ENCODE data around the gene KIF20B. TPM values are rescaled to one million over a fixed set of nuclear protein-coding genes. Genes with fewer than 3 reads are reported as not detected.

Gene KIF20B
- total RNA-seq, 1 experiment from 2014 or later: 48.3 TPM

DNA sequence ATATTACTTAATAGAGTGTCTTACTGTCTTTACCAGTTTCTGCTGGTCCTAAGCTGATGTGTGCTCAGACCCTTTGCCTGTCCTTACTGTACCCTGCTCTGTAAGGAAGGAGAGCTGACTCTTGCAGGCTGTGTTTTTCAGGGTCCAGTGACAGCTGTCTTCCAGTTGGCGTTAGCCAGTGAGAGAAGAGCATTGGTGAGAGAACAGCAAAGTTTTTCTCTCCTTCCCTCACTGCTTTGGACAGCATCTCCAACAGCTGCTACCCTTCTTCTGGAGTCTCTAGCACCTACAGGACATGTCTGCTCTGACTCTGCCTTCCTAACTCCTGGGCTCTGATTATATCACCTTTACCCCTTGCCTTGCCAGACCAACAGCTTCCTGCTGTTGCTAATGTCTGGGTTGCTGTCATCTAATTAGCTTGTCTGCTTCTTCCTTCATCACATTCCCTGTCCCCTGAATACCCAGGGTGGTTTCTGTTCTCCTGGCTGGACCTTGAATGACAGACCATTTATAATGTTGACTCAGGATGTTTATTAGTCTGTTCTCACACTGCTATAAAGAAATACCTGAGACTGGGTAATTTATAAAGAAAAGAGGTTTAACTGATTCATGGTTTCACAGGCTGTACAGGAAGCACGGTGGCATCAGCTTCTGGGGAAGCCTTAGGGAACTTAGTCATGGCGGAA is 32.9 kb upstream of the KIF20B start:
- Histone ChIP-seq H3K36me3 (no peaks in the 10 kb centered on the region), H3K27ac (no peak overlapping the region), H3K9me3 (replicated peaks) (no peaks in the 10 kb centered on the region), H3K4me3 (no peak overlapping the region), H3K4me1 (no peaks in the 10 kb centered on the region), H3K27me3 (no peaks in the 10 kb centered on the region)
- DNase-seq: peak; percentile 16 to 39

DNA sequence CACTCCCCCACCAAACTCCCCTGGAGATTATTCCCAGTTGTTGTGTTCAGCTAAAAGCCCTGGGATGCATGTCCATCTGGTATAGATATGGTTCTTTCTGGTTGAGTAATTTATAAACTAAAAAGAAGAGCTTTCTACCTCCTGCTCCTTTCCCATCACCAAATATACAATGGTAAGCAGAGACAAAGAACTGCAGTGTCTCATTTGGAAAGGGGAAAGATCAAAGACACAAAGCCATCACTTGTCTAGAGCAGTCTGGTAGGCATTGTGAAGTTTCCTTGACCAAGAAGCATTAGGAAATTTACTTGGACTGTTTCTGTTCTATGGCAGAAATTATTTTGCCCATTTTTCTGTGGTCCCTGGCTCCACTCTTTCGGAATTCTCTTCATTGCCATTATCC is 31.4 kb upstream of the KIF20B start:
- Histone ChIP-seq H3K36me3 (no peaks in the 10 kb centered on the region), H3K4me1 (no peaks in the 10 kb centered on the region), H3K27me3 (no peaks in the 10 kb centered on the region), H3K9me3 (replicated peaks) (no peaks in the 10 kb centered on the region), H3K27ac (no peak overlapping the region), H3K4me3 (no peak overlapping the region)
- no peak for DNase-seq

DNA sequence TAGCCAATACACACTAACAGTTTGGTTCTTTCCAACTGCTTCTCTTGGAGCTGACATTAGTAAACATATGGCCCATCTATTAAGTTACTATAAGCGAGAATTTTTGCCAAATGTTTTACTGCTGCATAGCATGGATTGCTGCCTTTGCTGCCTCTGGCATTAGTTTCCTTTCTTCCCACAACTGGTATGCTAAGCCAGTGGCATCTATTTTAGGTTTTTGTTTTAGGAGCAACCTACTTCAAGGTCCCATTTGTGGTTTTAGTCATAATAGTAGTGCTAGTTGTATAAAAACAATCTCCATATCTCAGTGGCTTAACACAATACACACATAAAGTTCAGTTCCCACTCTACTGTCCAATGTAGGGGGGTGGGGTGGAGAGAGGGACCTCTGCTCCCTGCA is 30.5 kb upstream of the KIF20B start:
- Histone ChIP-seq H3K4me1 (no peaks in the 10 kb centered on the region), H3K9me3 (replicated peaks) (no peaks in the 10 kb centered on the region), H3K27ac (no peak overlapping the region), H3K4me3 (no peak overlapping the region), H3K36me3 (no peaks in the 10 kb centered on the region), H3K27me3 (no peaks in the 10 kb centered on the region)
- DNase-seq: no peak

DNA sequence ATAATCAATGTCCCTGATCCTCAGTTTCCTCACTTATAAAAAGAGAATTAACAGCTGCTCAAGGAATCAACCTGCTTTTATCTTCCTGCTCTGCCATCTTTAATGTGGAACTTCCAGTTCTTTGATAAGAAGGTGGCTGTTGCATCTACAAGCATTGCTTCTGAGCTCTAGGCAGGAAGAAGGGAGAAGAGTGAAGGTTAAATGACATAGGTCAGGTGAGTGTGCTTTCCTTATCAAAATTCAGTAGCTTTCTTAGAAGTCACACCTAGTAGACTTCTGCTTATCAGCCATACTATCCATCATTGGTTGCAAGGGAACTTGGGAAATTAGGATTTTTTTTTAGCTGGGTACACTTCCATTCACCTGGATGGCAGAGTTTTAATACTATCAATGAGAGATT is 24.0 kb upstream of the KIF20B start:
- no peaks in the 10 kb centered on the region for H3K27me3 ChIP-seq
- H3K27ac ChIP-seq: no peak overlapping the region
- no peaks in the 10 kb centered on the region for H3K4me1 ChIP-seq
- H3K9me3 ChIP-seq (replicated peaks): no peaks in the 10 kb centered on the region
- no peak overlapping the region for H3K4me3 ChIP-seq
- no peaks in the 10 kb centered on the region for H3K36me3 ChIP-seq
- no peak for DNase-seq

DNA sequence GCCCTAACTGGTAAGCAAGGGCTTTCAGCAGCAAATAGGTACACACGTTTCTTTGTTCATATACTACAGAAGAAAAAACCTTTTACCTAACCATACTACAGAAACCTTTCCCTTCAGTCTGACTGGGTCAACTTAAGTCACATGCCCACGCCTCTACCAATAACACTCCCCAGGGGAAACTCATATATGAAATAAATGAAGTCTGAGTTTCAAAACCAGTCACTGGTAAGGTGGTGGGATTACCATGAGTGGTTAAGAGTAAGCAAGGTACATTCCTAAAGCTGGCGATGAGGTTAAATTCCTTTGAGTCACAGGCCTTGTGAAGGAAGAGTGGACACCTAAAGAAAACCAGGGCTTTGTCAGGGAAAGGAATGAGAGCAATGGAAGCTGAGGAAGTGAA is 21.4 kb upstream of the KIF20B start:
- Histone ChIP-seq H3K9me3 (replicated peaks) (no peaks in the 10 kb centered on the region), H3K4me1 (peaks cover 8% of the 10 kb centered on the region), H3K36me3 (no peaks in the 10 kb centered on the region), H3K27me3 (no peaks in the 10 kb centered on the region), H3K4me3 (no peak overlapping the region), H3K27ac (no peak overlapping the region)
- no peak for DNase-seq

DNA sequence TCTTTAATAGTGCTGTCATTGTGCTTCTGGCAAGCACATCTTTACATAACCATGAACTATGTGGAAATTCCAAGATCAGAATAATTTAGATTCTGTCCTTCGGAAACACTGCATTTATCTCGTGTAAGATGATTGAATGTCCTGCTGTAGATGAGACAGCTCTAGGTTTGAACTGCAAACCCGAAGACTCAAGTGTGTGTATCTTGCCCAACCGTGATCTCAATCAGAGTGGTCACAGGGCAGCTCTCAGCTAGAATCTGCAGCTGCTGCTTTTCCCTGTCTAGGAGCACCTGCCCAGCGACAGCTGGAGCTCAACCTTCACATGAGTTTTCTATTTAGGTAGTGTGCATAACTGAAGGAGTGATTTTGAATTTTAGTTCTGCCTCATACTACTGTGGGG is 17.5 kb upstream of the KIF20B start:
- H3K4me1 ChIP-seq: peaks cover 8% of the 10 kb centered on the region
- H3K4me3 ChIP-seq: no peak overlapping the region
- no peak overlapping the region for H3K27ac ChIP-seq
- DNase-seq: peak; percentile 62 to 75
- H3K27me3 ChIP-seq: no peaks in the 10 kb centered on the region
- H3K36me3 ChIP-seq: no peaks in the 10 kb centered on the region
- H3K9me3 ChIP-seq (replicated peaks): no peaks in the 10 kb centered on the region

DNA sequence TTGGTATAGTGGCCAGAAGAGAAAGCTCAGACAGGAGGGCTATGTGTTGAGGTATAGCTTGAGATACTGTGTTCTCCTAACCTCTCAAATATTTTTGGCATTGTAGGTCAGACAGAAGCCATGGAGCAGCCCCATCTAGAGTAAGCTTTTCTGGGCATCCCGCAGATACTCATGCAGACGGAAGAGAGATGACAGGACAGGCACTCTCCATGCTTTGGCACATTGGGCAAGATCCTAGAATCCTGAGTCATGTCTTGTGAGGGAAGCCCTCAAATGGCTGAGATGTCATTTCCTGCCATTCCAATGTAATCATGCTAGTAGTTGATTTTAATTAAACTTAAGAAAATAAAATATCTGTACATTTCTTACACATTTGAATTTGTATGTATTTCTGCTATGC is 16.8 kb upstream of the KIF20B start:
- DNase-seq: no peak
- no peak overlapping the region for H3K27ac ChIP-seq
- peaks cover 8% of the 10 kb centered on the region for H3K4me1 ChIP-seq
- no peaks in the 10 kb centered on the region for H3K27me3 ChIP-seq
- H3K9me3 ChIP-seq (replicated peaks): no peaks in the 10 kb centered on the region
- no peaks in the 10 kb centered on the region for H3K36me3 ChIP-seq
- no peak overlapping the region for H3K4me3 ChIP-seq

DNA sequence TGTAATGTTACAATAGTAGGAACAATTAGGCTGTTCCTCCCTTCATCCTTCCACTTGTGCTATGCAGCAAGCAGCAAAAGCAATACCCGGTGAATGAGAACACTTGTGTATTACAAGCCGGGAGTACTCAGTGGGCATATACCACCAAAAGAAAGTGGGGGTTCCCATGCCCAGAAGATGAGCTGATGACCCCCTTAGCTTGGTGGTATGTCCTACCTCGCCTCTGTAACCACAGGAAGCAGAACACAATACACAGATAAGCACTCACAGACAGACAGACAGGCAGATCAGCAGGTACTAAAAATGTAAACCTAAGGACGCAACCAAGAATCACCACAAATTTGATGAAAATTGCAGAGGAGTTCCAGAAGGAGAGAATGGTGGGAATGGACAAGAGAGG is 15.5 kb upstream of the KIF20B start:
- Histone ChIP-seq H3K36me3 (no peaks in the 10 kb centered on the region), H3K4me3 (no peak overlapping the region), H3K27me3 (no peaks in the 10 kb centered on the region), H3K4me1 (peaks cover 8% of the 10 kb centered on the region), H3K9me3 (replicated peaks) (no peaks in the 10 kb centered on the region), H3K27ac (no peak overlapping the region)
- DNase-seq: no peak

DNA sequence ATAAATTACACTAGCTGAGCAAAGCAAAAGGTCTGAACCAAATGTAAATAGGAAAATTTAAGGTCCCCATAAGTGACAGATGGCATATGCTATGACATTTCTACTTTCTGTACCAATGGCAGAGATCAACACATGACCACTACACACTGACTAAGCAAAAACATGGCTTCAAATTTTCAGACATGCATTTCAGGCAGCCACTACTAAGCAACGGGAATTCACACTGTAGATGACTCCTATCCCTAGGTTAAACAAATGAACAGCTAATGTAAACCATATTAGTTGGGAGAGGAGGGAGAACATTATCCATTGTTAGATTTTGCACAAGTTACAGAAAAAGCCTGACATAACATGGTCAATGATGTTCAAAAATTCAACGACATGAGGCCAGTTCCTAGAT is 11.4 kb upstream of the KIF20B start:
- DNase-seq: no peak
- no peaks in the 10 kb centered on the region for H3K27me3 ChIP-seq

DNA sequence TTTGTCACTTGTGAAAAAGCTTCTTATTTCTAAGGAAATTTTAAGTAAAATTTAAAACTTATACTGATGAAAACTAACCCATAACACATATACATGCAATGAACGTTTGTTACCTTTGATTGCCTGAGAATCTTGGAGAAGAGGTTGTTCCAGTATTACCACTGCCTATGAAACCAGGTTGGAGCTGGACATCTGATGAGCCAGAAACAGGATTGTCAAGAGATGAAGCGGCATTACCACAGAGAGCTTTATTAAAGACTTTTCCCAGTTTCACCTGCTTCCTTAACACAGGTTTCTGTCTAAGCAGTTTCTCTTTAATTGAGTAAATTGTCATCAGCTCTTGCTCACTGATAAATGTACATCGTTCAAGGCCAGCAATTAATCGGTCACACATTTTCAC is 9.0 kb upstream of the KIF20B start:
- Histone ChIP-seq H3K36me3 (no peaks in the 10 kb centered on the region), H3K27ac (no peak overlapping the region), H3K9me3 (replicated peaks) (no peaks in the 10 kb centered on the region), H3K27me3 (no peaks in the 10 kb centered on the region), H3K4me3 (no peak overlapping the region), H3K4me1 (no peaks in the 10 kb centered on the region)
- DNase-seq: no peak

More for the DNA sequence above, 11.4 kb upstream of the KIF20B start:
- H3K27ac ChIP-seq: no peak overlapping the region
- no peaks in the 10 kb centered on the region for H3K4me1 ChIP-seq
- no peak overlapping the region for H3K4me3 ChIP-seq
- H3K36me3 ChIP-seq: no peaks in the 10 kb centered on the region
- H3K9me3 ChIP-seq (replicated peaks): no peaks in the 10 kb centered on the region

DNA sequence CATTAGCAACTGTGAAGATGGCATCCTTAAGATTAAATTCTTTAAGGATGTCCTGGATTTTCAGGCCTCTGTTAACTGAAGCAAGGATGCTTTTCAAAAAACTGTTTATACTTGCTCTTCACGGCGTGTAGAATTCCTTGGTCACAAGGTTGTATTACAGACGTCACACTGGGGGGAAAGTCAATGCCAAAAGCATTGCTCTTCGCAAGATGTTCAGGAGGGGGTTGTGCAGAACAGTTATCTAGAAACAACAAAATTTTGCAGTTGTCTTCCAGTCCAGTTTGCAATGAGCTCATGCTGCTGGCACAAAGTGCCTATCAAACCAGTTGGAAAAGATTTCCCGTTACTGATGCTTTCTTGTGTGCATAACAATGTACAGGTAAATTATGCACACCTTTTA is 8.2 kb upstream of the KIF20B start:
- Histone ChIP-seq H3K27ac (no peak overlapping the region), H3K9me3 (replicated peaks) (no peaks in the 10 kb centered on the region), H3K4me3 (no peak overlapping the region), H3K27me3 (no peaks in the 10 kb centered on the region), H3K36me3 (no peaks in the 10 kb centered on the region), H3K4me1 (no peaks in the 10 kb centered on the region)
- no peak for DNase-seq

DNA sequence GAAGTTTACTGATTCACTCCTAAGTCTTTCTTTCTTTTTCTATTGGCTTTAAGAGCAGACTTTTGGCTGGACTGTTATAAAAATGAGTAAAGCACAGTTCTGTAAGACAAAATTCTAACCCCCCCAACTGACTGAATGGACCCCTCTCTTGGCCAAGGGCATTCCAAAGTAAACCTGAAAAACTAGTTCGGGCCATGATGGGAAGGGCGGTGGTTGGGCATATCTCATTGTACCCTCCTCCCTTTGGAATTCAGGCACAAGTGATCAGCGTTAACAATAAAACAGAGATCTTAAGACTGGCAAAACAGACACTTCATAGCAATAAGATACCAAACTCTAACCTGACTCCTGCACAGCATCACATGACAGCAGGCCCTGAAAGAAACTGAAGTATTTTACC is 6.1 kb upstream of the KIF20B start:
- Histone ChIP-seq H3K4me3 (no peak overlapping the region), H3K4me1 (no peaks in the 10 kb centered on the region), H3K9me3 (replicated peaks) (no peaks in the 10 kb centered on the region), H3K27me3 (no peaks in the 10 kb centered on the region), H3K27ac (no peak overlapping the region), H3K36me3 (no peaks in the 10 kb centered on the region)
- no peak for DNase-seq

DNA sequence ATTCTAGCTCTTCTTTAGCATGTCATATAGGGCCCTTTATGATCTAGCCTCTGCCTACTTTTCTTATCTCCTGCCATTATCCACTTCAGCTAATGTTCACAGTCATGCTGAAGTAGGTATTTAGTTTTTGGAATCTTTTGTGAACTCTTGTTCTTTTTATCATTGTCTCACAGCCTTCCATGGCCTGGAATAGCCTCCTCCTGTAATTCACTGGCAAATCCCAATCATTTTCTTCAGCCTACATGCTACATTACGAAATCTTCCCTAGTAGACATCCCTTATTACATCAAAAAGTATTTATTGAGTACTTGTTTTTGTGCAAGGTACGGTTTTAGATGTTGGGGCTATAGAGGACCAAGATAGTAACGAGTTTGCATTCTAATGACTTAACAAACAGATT is 3.4 kb upstream of the KIF20B start:
- H3K9me3 ChIP-seq (replicated peaks): no peaks in the 10 kb centered on the region

DNA sequence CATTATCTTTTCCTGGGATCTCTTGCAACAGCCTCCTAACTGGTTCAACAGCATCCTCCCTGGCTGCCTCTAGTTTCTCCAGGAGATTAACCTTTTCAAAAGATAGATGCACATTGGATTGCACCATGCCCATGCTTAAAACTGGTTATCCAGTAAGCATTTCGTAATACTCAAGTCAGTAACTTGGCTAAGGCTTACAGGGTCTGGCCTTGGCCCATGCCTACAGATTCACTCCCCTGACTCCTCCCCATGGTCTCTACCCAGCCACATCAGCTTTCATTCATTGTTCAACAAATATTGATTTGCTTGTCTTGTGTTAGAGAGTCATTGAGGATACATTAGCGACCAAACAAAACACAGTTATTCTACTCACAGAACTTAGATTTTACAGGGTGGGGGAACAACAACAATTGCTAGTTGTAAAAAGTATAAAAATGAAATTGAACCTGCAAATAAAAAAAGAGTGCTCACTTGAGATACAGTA is 1.8 kb upstream of the KIF20B start:
- Histone ChIP-seq H3K36me3 (no peaks in the 10 kb centered on the region), H3K9me3 (replicated peaks) (no peaks in the 10 kb centered on the region), H3K4me1 (no peaks in the 10 kb centered on the region), H3K27me3 (no peaks in the 10 kb centered on the region), H3K4me3 (no peak overlapping the region), H3K27ac (no peak overlapping the region)
- no peak for DNase-seq

More for the DNA sequence above, 3.4 kb upstream of the KIF20B start:
- H3K27me3 ChIP-seq: no peaks in the 10 kb centered on the region
- H3K4me1 ChIP-seq: no peaks in the 10 kb centered on the region
- no peak overlapping the region for H3K4me3 ChIP-seq
- no peak overlapping the region for H3K27ac ChIP-seq
- H3K36me3 ChIP-seq: no peaks in the 10 kb centered on the region
- no peak for DNase-seq

DNA sequence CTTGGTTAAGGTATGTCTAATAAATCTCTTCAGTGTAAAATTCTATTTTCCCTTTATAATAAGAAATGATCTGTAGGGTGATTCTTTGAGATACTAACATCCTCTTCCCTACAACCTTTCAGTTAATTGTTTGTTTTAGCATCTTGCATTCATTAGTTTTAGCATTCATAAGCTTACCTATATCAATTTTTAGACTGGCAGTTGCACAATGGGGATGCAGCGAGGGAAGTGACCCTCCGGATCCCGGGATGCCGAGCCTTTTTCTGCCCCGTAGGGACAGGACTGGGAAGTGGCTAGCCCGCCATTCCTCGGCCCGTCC is 508 bp upstream of the KIF20B start:
- H3K4me3 ChIP-seq: peak overlapping the region; percentile 67
- H3K27me3 ChIP-seq: no peaks in the 10 kb centered on the region
- no peaks in the 10 kb centered on the region for H3K9me3 ChIP-seq (replicated peaks)
- DNase-seq: no peak
- H3K36me3 ChIP-seq: peaks cover 3% of the 10 kb centered on the region; the same call in 1 of the 2 replicates
- no peaks in the 10 kb centered on the region for H3K4me1 ChIP-seq
- peak overlapping the region; percentile 92 for H3K27ac ChIP-seq

DNA sequence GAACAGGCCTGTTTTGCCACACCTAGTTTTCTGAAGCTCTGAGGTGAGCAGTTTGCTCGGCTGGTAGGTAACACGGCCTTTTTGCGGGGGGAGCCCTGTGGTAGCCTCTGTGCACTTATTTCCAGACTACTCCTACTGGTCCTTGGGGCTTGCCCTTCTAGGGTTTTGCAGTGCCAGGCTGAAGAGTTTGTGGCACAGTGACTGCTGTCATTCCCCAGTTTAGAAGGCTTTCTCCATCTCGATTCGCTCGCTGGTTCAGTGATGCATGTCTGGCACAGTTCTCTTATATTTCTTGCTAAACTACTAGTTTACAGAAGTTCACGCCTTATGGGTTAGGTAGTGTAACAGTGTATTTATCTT is 711 bp downstream of the KIF20B start:
- DNase-seq: peak; percentile 15 to 26
- peak overlapping the region; percentile 92 for H3K27ac ChIP-seq

More for the DNA sequence above, 711 bp downstream of the KIF20B start:
- Histone ChIP-seq H3K9me3 (replicated peaks) (no peaks in the 10 kb centered on the region), H3K4me3 (peak overlapping the region; percentile 67), H3K36me3 (peaks cover 4% of the 10 kb centered on the region), H3K27me3 (no peaks in the 10 kb centered on the region), H3K4me1 (no peaks in the 10 kb centered on the region)
